Retina (tissue), 1 donor: ENCODE measurements around the gene CLEC4G.

Experiments used
- DNase-seq: peaks from one replicate; pipeline ENCODE4 v3.0.0-alpha.2; 2016

The CLEC4G gene

DNA sequence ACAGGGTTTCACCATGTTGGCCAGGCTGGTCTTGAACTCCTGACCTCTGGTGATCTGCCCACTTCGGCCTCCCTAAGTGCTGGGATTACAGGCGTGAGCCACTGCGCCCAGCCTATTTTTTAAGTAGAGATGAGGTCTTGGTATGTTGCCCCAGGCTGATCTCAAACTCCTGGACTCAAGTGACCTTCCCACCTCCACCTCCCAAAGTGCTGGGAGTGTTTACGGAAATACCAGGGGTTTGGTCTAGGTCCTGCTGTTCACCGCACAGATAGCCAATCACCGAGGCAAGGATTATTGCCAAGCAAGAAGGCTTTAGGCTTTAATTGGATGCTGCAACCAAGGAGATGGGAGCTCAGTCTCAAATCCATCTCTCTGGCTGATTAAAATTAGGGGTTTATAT, 11.6 kb downstream of the CLEC4G start:
- DNase-seq = no peak

DNA sequence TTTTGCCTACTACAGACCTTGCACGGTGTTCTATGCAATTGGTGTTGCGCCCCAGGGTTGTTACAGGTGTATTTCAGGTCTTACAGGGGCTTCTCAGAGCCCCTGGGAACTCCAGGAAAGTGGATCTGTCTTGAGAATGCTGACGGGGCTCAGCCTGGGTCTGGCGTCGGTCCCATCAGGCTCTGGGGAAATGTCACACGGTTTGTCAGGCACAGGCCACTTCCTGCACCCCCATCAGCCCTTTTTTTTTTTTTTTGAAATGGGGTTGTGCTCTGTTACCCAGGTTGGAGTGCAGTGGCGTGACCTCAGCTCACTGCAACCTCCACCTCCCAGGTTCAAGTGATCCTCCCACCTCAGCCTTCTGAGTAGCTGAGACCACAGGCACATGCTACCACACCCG, 13.2 kb downstream of the CLEC4G start:
- DNase-seq = no peak

DNA sequence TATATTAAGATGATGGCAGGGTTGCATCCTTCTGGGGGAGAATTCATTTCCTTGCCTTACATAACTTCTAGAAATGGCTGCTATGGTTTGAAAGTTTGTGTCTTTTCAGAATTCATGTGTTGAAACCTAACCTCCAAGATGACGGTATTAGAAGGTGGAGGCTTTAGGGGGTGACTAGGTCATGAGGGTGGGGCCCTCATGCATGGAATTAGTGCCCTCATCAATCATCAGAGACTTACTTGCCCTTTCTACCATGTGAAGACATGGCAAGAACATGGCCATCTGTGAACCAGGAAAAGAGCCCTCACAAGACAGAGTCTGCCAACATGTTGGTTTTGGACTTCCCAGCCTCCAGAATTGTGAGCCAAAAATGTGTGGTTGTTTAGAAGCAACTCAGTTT, 15.1 kb downstream of the CLEC4G start:
- DNase-seq = no peak

DNA sequence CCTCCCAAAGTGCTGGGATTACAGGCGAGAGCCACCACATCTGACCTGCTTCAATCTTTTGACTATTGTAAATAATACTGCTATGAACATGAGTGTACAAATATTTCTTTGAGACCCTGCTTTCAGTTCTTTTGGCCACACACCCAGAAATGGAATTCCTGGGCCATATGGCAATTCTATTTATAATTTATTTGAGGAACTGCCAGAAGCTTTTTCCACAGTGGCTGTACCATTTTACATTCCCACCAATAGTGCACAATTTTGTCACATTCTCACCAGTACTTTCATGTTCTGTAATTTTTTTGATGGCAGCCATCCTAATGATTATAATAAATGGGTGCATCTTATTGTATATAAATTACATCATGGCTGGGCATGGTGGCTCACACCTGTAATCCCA, 16.2 kb downstream of the CLEC4G start:
- no peak for DNase-seq

DNA sequence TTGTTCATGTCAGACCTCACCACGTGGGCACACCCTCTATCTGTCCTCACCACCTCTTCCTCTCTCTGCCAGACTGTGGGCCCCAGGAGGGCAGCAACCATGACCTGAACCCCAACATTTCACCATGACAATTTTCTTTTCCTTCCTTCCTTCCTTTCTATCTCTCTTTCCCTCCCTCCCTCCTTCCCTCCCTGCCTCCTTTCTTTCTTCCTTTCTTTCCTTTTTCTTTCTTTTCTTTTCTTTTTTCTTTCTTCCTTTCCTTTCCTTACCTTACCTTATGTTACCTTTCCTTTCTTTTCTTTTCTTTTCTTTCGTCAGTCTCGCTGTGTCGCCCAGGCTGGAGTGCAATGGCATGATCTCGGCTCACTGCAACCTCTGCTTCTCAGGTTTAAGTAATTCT, 21.3 kb downstream of the CLEC4G start:
- no peak for DNase-seq

DNA sequence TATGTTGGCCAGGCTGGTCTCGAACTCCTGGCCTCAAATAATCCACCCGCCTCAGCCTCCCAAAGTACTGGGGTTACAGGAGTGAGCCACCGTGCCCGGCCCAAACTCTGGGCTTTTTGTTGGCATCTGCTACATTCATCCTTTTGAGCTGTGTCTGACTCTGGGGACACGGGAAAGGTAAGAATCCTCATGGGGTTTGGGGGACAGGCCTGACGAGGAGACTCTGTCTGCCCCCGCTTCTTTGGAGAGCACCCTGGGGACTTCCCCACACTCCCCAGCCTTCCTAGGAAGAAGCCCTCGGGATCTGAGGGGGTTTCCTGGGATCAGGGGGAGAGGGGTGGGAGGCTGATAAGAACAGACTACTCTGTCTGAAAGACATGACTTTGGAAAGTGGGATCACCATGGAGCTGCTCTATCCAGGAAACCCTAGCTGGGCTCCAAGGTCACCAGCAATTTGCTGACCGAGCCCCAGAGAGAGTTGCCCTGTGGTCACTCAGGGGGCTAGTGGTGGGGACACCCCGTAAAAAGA, 21.9 kb downstream of the CLEC4G start:
- no peak for DNase-seq

DNA sequence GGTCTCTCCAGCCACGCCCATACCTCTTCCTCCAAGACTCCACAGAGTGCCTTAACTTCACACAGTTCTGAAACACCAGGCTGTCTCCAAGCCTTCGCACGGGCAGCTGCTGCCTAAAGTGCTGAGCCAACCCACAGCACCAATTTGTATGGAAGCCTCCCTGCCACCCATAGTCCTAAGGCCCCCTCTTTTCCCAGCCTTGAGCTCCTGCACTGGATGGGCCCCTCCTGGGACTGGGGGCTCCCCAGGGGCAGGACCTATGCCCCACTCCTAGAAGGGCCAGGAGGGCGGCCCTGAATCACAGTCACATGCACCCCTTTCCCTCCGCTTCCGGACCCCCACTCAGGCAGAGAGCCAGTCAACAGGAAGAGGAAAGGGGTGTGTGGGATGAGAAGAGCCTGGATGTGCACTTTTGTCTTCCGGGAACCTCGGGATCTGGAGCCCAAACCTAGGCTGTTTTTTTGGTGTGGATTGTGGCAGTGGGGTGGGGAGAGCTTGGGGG, 24.9 kb downstream of the CLEC4G start:
- DNase-seq = no peak

DNA sequence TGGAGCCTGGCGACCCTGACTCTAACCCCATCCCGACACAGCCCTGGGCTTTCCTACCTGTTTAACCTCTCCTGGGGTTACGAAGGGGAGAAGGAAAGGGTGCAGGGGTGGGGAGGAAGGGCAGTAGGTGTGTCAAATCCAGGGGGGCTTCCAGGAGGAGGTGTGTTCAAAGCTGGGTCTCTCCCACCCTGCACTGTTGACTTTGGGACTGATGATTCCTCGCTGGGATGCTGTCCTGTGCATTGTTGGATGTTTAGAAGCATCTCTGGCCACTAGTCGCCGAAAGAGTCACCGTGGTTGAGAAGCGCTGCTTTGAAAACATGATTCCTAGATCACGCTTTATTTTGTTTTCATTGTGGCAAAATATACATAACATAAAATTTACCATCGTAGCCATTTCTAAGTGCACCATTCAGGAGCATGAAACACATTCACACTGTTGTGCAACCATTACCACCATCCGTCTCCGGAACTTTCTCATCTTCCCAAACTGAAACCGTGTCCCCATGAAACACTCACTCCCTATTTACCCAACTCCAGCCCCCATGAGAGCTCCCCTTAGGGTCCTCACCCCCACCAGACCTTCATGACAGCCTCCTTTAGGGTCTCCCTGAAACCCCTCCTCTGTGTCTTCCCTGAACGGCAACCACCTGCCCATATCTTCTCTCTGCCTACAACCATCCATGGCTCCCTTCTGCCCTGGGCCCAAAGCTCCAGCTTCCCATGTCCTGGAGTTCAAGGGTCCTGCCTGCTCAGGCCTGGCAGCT, 25.5 kb downstream of the CLEC4G start:
- DNase-seq = no peak

DNA sequence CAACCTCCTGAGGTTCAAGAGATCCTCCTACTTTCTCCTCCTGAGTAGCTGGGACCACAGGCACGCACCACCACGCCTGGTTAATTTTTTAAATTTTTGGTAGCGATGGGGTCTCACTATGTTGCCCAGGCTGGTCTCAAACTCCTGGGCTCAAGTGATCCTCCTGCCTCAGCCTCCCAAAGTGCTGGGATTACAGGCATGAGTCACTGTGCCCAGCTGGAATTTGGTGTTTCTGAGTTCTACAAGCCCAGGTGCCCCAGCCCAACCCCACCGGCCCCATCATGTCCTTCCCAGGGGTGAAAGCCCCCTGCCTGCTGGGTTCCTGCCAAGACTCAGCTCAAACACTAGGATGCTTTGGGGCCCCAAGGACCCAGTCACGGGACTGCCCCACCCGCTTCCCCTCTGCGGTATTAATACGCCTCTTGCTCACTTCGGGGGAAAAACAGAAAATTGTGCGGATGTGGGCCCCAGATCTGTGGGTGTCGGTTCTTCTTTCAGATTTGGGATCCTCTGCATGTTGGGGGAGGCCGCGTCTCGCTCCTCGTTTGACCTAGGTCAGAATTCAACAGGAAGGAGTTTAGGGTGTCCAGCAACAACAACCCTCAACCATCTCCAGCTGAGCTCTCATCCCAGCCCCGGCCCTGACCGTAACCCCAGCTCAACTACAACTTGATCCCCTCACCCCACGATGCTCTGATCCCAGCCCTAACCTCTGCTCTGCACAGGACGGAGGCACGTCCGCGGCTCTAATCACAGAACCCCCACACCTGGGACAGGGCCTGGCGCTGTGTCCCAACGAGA, 26.3 kb downstream of the CLEC4G start:
- no peak for DNase-seq

DNA sequence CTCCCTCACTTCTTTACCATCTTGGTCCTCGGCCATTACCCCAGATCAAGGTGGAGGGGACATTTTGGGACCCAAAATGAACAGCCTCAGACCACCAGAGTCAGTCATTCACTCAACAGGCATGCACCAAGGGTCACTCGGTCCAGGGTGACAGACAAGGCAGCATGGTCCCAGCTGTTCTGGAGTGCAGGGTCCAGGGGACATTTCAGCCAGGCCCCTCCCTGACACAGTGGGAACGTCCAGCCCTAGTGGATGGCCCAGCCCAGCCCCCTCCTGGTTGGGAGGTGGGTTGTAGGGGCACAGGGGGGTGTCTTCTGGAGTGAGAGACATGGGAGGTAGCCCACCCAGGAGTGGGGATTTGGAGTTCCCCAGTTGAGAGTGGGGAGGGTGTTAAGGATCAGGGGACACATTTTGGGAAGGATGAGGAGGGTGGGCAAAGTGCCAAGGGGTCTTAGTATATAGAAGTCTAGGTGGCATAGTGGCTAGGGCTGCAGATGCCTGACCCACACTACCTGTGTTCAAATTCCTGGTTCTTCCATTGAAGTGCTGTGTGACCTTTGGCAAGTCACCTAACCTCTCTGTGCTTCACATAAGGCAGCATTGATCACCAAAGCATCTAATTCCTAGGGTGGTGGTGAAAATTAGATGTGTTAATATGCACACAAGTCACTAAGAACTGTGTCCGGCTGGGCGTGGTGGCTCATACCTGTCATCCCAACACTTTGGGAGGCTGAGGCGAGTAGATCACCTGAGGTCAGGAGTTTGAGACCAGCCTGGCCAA, 27.4 kb downstream of the CLEC4G start:
- DNase-seq = no peak

DNA sequence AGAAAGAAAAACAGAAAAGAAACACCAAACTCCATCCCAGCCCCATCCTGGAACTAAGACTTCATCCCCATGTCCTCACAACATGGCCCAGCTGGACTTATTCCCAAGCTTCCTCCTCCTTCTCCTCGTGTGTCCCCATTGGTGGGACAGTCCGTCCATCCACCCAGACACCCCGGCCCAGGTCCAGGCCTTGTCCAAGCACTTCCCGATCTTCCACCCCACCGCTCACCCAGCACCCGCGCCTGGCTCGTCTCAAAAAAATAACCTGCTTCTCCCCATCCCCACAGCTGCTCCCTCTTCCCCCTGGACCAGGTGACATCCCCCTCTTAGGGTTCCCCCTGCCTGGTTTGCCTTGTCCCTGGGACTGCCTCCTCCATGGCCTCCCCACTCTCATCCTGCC, 28.6 kb downstream of the CLEC4G start:
- no peak for DNase-seq

DNA sequence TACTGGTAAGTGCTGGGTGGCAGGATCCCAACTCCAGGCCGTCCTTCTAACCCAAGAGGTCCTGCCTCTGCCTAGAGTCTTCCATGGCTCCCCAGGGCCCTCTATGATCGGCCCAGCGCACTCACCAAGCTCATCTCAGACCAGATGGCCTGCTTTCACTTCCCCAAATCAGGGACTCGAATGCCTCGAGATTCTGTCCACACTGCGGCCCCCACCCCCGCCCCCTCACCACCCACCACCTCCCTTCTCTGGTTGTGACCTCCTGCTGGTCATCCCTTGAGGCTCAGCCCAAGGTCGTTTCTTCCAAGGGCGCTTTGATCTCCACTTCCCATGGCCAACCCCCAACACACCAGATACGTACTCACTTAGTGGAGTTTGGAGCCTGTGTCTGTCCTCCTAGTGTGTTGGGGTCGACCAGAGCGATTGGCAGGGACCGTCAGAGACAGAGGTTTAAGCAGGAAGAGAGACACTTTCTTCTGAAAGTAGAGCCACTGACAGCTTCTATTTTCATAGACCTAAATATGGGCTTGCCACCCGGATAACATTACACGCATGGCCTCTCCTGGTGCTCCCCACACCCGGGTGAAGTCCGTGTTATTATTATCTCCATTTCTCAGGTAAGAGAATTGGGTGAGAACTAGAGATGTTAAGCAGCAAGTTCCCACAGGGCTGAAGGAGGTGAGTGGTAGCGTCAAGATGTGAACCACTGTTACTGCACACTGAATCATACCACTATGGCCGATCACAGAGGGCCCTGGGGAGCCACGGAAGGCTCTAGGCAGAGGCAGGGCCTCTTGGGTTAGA, 30.1 kb downstream of the CLEC4G start, which contains the start of gene FCER2:
TSS of gene FCER2 (minus strand) at position 478 of the 804 bp plus-strand sequence. CDS start 2,371 bp downstream, outside the sequence.
- no peak for DNase-seq

DNA sequence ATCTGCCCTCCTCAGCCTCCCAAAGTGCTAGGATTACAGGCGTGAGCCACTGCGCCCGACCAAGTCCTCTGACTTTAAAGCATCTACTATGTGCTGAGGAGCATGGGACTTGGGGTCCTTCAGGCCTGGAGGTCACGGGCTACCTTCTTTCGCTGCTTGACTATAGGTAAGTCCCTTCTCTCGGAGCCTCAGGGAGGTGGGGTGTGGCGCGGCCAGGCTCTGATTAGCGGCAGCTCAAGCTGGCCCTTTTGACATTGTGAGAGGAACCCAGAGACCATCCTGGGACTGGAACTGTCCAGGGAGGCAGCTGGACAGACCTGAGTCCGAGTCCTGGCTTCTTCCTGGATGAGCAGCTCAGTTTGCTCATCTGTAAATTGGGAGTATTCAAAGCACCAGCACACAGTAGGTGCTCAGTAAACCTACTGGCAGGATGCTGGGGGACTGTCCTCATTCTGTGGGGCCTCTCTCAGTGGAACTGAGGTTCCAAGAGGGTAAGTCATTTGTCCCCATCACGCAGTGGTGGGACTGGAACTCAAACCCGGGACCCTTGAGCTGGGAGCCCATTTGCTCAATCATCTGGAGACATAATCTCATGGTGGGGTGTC, 30.8 kb downstream of the CLEC4G start:
- no peak for DNase-seq

DNA sequence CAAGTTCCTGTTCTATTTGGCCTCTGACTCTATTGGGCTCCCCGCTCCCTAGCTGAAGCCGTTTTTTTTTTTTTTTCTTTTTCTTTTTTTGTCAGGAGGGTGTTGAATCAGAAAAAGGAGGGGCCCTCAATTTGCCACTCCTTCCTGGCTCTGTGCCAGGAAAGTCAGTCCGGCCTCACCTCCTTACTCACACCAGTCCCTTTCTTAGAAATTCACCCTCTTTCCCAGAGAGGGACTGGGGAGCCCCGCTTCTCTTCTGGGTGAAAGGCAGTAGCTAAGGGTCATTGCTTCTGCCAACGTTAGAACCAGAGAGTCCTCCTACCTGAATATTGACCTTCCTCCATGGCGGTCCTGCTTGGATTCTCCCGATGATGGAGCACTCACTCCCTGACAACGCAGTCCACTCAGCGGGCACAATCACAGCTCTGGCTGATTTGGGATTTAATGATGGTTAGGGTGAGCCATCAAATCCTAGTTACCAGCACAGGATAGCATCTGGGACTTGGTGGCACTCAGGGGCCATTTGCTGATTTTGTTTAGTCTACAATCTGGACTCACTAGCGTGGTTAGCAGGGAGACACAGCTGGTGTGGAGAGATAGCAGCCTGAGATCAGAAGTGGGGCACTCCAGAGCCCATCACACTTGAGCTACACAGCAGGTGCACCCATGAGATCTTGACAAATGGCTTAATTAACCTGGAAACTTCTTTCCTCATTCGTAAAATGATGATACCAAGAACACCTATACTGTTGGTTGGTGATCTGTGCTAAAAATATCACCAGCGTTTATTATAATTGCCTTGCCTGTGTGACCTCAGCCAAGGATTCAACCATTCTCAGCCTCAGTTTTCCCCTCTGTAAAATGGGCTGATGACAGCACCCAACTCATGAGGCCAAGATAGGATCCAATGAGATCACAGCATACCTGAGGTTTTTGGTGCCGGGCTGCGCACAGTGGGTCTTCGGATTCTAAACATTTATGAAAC, 32.2 kb downstream of the CLEC4G start:
- DNase-seq = no peak

DNA sequence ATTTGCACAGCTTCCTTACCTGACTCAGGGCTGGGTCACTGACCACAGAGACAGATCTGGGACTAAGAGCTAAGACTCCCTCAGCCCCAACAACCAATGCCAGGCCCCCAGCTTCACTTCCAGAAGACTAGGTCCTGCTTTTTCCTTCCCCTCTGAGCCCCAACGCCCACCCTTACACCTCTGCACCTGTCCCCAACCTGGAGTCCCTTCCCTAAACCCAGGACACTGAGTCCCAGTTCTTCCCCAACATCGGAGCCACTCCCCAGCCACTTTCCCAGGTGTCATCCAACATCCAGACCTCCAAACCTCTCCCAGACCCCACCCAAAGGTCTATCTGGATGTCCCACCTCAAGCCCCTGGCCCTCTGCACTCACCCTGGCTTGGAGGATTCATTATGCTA, 32.9 kb downstream of the CLEC4G start:
- DNase-seq = no peak

DNA sequence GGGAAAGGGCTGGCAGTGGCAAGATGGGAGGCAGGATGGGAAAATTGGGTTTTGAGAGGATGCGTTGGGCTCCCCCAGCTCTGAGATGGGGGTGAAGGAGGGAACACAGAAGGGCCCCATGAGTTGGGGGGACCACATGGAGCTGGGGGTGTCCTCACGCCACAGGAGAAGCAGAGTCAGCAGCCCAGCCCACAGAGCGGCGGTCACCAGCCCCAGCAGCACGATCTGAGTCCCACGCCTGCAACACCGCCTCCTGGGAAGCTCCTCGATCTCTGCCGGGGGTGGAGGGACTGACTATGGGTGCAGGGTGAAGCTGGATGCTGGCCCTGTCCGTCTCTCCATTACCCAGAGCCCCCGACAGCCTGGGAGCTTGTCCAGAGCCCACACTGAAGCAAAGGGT, 33.3 kb downstream of the CLEC4G start:
- DNase-seq = no peak

DNA sequence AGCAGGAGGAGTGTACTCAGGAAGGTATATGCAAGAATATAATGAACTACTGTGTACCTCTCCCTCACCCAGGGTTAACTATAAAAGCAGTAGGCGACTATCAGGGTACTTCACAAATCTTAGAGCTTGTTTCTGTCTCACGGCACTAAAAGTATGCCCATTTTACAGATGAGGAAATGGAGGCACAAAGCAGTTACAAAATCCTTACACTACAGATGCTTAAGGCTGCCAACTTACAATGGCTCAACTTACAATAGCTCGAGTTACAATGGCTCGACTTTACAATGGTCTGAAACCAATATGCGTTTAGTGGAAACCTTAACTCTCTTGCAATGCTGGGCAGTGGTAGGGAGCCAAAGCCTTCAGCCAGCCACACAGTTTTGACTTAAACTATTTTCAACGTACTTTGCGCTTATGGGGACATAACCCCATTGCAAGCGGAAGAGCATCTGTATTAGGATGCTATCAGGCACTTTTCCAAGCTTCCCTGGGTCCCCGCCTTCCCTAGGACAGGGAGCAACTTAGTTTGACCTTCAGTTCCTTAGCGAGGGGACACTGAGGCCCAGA, 34.1 kb downstream of the CLEC4G start:
- no peak for DNase-seq

DNA sequence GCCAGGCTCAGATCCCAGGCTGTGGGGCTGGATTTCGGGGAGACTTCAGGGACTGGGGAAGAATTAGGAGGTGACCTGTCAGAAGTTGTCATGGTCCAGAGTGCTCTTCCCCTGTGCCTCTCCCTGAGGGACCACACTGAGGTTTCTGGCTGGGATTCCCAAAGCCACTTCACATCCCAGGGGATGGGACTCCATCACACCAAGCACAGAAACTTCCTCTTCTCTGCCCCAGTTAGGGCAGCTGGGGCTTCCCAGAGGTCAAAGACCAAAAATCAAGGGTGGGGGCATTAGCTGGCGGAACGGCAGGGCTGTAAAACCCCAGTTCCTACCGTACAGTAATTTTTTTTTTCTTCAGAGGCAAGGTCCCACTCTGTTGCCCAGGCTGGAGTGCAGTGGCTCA, 37.4 kb downstream of the CLEC4G start:
- DNase-seq = no peak

DNA sequence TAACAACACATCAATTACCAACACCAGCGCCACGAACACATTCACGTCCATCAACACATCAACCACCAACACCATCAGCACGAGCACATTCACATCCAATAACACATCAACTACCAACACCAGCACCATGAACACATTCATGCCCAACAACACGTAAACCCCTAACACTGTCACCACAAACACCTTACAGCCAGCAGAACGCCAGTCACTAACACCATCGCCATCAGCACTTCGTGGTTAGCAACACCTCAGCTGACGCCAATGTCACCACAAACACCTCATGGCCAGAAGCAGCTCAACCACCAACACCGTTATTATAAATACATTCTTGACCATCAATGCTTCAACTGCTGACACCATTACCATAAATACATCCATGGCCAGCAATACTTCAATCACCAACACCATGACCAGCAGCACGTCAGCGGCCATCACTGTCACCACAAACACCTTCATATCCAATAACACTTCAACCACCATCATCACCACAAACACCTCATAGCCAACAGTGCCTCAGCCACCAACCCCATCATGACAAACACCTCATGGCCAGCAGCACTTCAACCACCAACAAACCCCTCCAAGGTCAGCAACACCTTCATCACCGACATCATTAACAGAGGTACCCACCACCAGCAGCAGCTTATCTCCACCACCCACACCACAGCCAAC, 39.4 kb downstream of the CLEC4G start:
- no peak for DNase-seq

DNA sequence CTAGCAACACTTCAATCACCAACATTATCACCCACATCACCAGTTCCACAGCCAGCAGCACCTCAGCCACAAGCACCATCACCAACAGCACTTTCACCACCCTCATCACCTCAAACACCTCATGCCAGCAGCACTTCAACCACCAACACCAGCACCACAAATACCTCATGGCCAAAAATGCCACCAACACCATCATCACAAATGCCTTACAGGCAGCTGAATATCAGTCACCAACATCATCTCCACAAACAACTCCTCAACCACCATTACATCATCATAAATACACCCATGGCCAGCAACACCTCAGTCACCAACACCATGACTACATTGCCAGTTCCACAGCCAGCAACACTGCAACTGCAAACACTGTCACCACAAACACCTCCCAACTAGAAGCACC, 40.4 kb downstream of the CLEC4G start:
- DNase-seq = no peak
